Heart right ventricle (tissue), 16 donors: ENCODE data around the gene XRCC5. TPM values are rescaled to one million over a fixed set of nuclear protein-coding genes. Genes with fewer than 3 reads are reported as not detected.
"Not testable (repeated sequence)": the region's sequence is repeated elsewhere in the genome, so short reads cannot be mapped to it uniquely, and the experiment has no call there.

Experiments used
- ATAC-seq, 8 donors: fragments of 200-7000 bp; cut with Tn5 transposase; one replicate each; pipeline ENCODE4 v1.9.1; 2020; ENCODE audit warnings: mild to moderate bottlenecking in 8 of 8, moderate library complexity in 8 of 8, moderate number of reproducible peaks in 1 of 8
- DNase-seq, 2 donors: peaks; one replicate each; pipeline ENCODE4 v3.0.0-alpha.2; 2020
- H3K27ac ChIP-seq, 10 donors: fragments of 200-600 bp; sonication (generic) in 2 of 10; one replicate each; pipeline versions ENCODE4 v1.5.0 to v1.8.0; 2020 to 2022; ENCODE audit warnings: mild to moderate bottlenecking in 3 of 10
- H3K27me3 ChIP-seq, 7 donors: fragments of 200-600 bp; one replicate each; pipeline ENCODE4 v1.8.0; 2021 to 2022; ENCODE audit warnings: mild to moderate bottlenecking in 2 of 7
- H3K36me3 ChIP-seq, 9 donors: fragments of 200-600 bp; sonication (generic) in 1 of 9; one replicate each; pipeline versions ENCODE4 v1.5.0 to v1.8.0; 2020 to 2022; ENCODE audit warnings: mild to moderate bottlenecking in 2 of 9
- H3K4me1 ChIP-seq, 9 donors: fragments of 200-600 bp; sonication (generic) in 1 of 9; one replicate each; pipeline versions ENCODE4 v1.5.0 to v1.8.0; 2020 to 2022; ENCODE audit warnings: mild to moderate bottlenecking in 4 of 9
- H3K4me3 ChIP-seq, 10 donors: fragments of 200-600 bp; sonication (generic) in 2 of 10; one replicate each; pipeline versions ENCODE4 v1.5.0 to v1.8.0; 2020 to 2022; ENCODE audit warnings: mild to moderate bottlenecking in 7 of 10, moderate library complexity in 2 of 10
- H3K9me3 ChIP-seq, 11 donors: fragments of 200-600 bp in 10 of 11; sonication (generic) in 2 of 11; one replicate each; pipeline versions ENCODE4 v1.5.0 to v1.8.0; 2013 to 2022; ENCODE audit warnings: mild to moderate bottlenecking in 2 of 11, control low read depth in 1 of 11, moderate library complexity in 1 of 11
- WGBS, 2 donors: extraction: QIAGEN DNeasy Blood & Tissue Kit; methylation state at CpG; one replicate each; pipeline ENCODE4 v1.1.7; 2013; ENCODE audit warnings: inconsistent platforms in 1 of 2; 5-methylcytosine and 5-hydroxymethylcytosine counted together
- intact Hi-C, 10 donors: fragments of 100-400 bp; cut with DNase I; formaldehyde crosslinking; loops; one replicate each; pipeline versions ENCODE4 v1.11.1 to v1.14.2; 2022
- polyA plus RNA-seq, 2 donors: library from polyadenylated mRNA; stranded (reverse); fragments of 200-250 nt; gene quantifications; one replicate each; pipeline ENCODE4 v1.2.3, GENCODE V29; 2013
- total RNA-seq, 10 donors: library from RNA; stranded (reverse); fragmentation: NEBNext Ultra II Directional in 3 of 10; extraction: Animal tissue kit (Norgen Biotek cat#: 25700) in 3 of 10; gene quantifications; one replicate each; pipeline versions ENCODE4 v1.2.1 to v1.2.4, GENCODE V29; 2021 to 2023
- TF ChIP-seq, protein P1 (sequence below), 9 donors: fragments of 200-600 bp; sonication (generic) in 2 of 9; IDR thresholded peaks; one replicate each; pipeline versions ENCODE4 v1.5.0 to v1.8.0; 2021 to 2022; ENCODE audit warnings: antibody characterized with exemption in 9 of 9, mild to moderate bottlenecking in 5 of 9, moderate library complexity in 1 of 9
- donor health status: Arrhythmogenic right ventricular cardiomyopathy.
- donor health status: ischemic (EF 13 %, LVEDD 7.1; RV severe dilation, severe dysfunction).
- donor health status: healthy with polysubstance abuse.
- donor health status: DM: no; HTN: yes; CAD: no.
- donor health status: DM: no; HTN: no; CAD: no.
- donor health status: ischemic (EF 25% LVEDD 6.9; RV normal size, moderate dysfunction).
- donor health status: ischemic (EF 25% LVEDD 5.7; RV mildly dilated, moderate dysfunction).
- donor health status: healthy.
- donor health status: DM: yes; HTN: yes; CAD: no.
- donor health status: Ischemic cardiomyopathy.
- donor health status: ischemic (EF 35%, LVEDD 5.7; RV mildly dilated, moderate dysfunction).
- donor health status: nonischemic (EF 11% LVEDD 7.7; RV severe dilation, severe dysfunction).
- donor health status: DM: yes; HTN: yes; CAD: no.
- donor health status: PGD.
- donor health status: ischemic (EF 29% LVEDD 5.4; RV normal size, mild dysfunction).
- donor health status: nonischemic (EF 23%, LVEDD 6.1; RV moderate dilation, normal function).

Gene XRCC5
- total and polyA plus RNA-seq, 12 donors = 35.6 to 163 (median 134) TPM

DNA sequence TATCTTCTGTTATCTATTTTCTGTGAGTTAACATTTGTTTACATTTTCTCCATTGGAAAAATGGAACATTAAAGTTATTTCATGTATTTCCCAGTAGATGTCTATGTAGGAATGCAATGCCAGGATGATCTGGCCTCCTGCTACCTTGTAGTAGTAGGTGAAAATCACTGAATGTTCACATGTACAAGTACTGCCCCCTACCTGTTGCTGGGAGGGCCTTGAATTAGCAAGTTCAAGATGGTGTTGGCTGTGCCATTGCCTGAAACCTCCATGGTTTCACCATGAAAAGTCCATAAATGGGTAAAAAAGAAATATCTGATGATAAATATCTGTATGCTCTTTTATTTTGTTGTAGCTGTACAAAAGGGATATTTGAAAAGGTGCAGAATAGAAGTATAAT lies 30.7 kb downstream of the XRCC5 start:
- no peaks in the 10 kb centered on the region for H3K9me3 ChIP-seq
- no peaks in the 10 kb centered on the region for H3K4me1 ChIP-seq
- DNase-seq = no peak
- H3K27me3 ChIP-seq = no peaks in the 10 kb centered on the region
- no peak overlapping the region for H3K4me3 ChIP-seq
- intact Hi-C loops = no loop called here
- H3K36me3 ChIP-seq = peaks cover 0 to 100% (median 83%) of the 10 kb centered on the region in 9 donors
- TF ChIP-seq, protein P1, sequence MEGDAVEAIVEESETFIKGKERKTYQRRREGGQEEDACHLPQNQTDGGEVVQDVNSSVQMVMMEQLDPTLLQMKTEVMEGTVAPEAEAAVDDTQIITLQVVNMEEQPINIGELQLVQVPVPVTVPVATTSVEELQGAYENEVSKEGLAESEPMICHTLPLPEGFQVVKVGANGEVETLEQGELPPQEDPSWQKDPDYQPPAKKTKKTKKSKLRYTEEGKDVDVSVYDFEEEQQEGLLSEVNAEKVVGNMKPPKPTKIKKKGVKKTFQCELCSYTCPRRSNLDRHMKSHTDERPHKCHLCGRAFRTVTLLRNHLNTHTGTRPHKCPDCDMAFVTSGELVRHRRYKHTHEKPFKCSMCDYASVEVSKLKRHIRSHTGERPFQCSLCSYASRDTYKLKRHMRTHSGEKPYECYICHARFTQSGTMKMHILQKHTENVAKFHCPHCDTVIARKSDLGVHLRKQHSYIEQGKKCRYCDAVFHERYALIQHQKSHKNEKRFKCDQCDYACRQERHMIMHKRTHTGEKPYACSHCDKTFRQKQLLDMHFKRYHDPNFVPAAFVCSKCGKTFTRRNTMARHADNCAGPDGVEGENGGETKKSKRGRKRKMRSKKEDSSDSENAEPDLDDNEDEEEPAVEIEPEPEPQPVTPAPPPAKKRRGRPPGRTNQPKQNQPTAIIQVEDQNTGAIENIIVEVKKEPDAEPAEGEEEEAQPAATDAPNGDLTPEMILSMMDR (IDR thresholded peaks at IDR 0.05) = peak in 6 of 9 donors; percentile 15 to 40 (median 28)
- H3K27ac ChIP-seq = no peak overlapping the region
- ATAC-seq = no peak

DNA sequence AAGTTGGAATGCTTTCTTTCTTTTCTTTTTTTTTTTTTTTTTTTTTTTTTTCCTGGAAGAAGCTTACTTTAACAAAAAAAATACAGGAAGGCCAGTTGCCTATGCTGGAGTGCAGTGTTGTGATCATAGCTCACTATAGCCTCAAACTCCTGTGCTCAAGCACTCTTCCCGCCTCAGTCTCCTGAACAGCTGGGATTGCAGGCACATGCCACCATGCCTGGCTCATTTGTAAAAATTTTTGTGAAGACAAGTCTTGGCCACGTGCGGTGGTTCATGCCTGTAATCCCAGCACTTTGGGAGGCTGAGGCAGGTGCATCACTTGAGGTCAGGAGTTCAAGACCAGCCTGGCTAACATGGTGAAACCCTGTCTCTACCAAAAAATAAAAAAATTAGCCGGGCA lies 32.4 kb downstream of the XRCC5 start:
- H3K4me3 ChIP-seq, ATAC-seq, H3K27me3 ChIP-seq, intact Hi-C loops, DNase-seq, H3K4me1 ChIP-seq, H3K9me3 ChIP-seq, H3K27ac ChIP-seq: not testable (repeated sequence)
- H3K36me3 ChIP-seq = peaks cover 0 to 100% (median 78%) of the 10 kb centered on the region in 9 donors
- 96 to 97% methylated on average over 4 of the region's 4 CpGs for WGBS, 2 donors

DNA sequence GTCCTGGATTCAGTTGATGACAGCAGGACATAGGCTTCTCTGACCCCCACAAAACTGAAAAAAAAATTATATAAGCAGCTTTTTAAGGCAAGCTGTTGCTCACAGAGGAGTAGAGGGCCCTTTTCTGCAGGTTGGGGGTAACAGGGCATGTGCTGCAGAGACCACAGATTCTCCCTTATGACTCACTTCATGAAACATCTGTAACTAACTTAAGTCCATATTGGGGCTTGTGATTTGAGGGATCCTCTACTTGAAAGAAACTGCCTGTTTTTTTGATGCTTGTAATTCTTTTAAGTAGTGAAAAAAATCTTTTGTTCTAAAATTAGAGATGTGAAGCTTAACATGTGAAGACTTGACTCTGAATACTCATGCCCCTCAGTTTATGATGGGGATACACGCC lies 33.4 kb downstream of the XRCC5 start:
- TF ChIP-seq, protein P1 (IDR thresholded peaks at IDR 0.05) = no peak
- WGBS, 2 donors = 97 to 98% methylated on average over 1 of the region's 1 CpG
- H3K9me3 ChIP-seq = no peaks in the 10 kb centered on the region

DNA sequence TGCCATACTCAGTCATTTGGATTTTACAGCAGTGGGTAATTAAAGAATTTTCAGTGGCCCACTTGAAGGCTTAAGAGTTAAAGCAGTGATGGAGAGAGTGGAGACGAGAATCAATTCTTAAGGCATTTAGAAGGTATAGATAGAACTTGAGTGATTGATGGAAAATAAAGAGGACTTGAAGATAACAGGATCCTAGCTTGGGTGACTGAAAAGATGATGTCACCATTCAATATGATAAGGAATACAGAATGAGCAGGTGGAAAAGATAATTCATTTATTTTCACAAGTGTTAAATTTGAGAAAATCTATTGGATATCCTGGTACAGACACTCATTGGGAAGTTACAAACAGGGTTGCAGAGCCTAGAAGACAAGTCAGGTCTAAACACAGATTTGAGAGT lies 35.2 kb downstream of the XRCC5 start:
- ATAC-seq (no peak), DNase-seq (no peak)
- intact Hi-C loops = no loop called here
- 72 to 76% methylated on average over 1 of the region's 1 CpG for WGBS, 2 donors
- no peaks in the 10 kb centered on the region for H3K9me3 ChIP-seq
- H3K27me3 ChIP-seq = no peaks in the 10 kb centered on the region
- peaks cover 0 to 100% (median 70%) of the 10 kb centered on the region in 9 donors for H3K36me3 ChIP-seq
- H3K4me3 ChIP-seq = no peak overlapping the region
- no peaks in the 10 kb centered on the region for H3K4me1 ChIP-seq
- H3K27ac ChIP-seq = no peak overlapping the region
- TF ChIP-seq, protein P1 (IDR thresholded peaks at IDR 0.05) = no peak

More for the DNA sequence above, 33.4 kb downstream of the XRCC5 start:
- no peak overlapping the region for H3K27ac ChIP-seq
- no peak overlapping the region for H3K4me3 ChIP-seq
- no peaks in the 10 kb centered on the region for H3K4me1 ChIP-seq
- H3K27me3 ChIP-seq = no peaks in the 10 kb centered on the region
- peaks cover 0 to 100% (median 79%) of the 10 kb centered on the region in 9 donors for H3K36me3 ChIP-seq
- intact Hi-C loops = no loop called here
- DNase-seq = no peak
- no peak for ATAC-seq

DNA sequence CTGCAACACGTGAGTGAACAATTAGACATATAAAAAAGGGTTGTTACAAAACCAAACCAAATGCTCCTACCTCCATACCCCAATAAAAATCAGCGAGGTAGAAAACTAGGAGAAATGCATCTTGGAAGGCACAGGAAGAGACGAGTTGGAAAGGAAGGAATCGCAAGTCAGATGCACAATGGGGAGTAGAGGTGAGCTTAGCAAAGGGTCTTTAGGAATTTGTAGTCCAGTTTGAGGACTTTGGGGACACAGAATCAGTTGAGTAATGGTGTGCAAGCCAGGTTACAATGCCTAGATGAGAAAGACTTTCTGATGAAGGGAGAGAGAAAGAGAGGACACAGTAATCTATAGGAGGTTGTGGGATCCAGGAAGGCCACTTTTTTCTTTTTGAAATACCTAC lies 35.7 kb downstream of the XRCC5 start:
- WGBS, 2 donors = 94% methylated on average over 4 of the region's 4 CpGs
- Histone ChIP-seq H3K36me3 (peaks cover 0 to 100% (median 69%) of the 10 kb centered on the region in 9 donors), H3K27ac (no peak overlapping the region), H3K4me3 (no peak overlapping the region), H3K27me3 (no peaks in the 10 kb centered on the region), H3K9me3 (no peaks in the 10 kb centered on the region), H3K4me1 (no peaks in the 10 kb centered on the region)
- TF ChIP-seq, protein P1 (IDR thresholded peaks at IDR 0.05) = no peak
- DNase-seq (no peak), ATAC-seq (no peak)
- intact Hi-C loops = no loop called here
